ENCODE measurements around the gene GPR37L1.

GRCh38 chr1:202144402-202145067 lies 21.8 kb downstream of the GPR37L1 start, which contains the start of gene ARL8A:
- TF ChIP-seq POLR2A (IDR thresholded peaks at IDR 0.05), result no peak
- TF ChIP-seq CTCF (IDR thresholded peaks at IDR 0.05), result no peak
- TF ChIP-seq EP300 (IDR thresholded peaks at IDR 0.05), result no peak
